Ishikawa (cell line): ENCODE results near the gene LTBP4.

Experiments
- CEBPB ChIP-seq: IDR thresholded peaks from 2 replicates; pipeline ENCODE4 v1.6.1; 2012
- CREB1 ChIP-seq: IDR thresholded peaks from 2 replicates; pipeline ENCODE4 v1.6.1; 2012; ENCODE audit warnings: low read depth
- EGR1 ChIP-seq: IDR thresholded peaks from 2 replicates; pipeline ENCODE4 v1.6.1; 2012
- EP300 ChIP-seq: IDR thresholded peaks from 2 replicates; pipeline ENCODE4 v1.6.1; 2012; ENCODE audit warnings: borderline replicate concordance
- FOXM1 ChIP-seq: IDR thresholded peaks from 2 replicates; pipeline ENCODE4 v1.6.1; 2012; ENCODE audit warnings: low read depth, borderline replicate concordance
- RAD21 ChIP-seq: IDR thresholded peaks from 2 replicates; pipeline ENCODE4 v1.6.1; 2012; ENCODE audit warnings: low read depth
- REST ChIP-seq: IDR thresholded peaks from 2 replicates; pipeline ENCODE4 v1.6.1; 2012; ENCODE audit warnings: low read depth, mild to moderate bottlenecking
- TAF1 ChIP-seq: IDR thresholded peaks from 2 replicates; pipeline ENCODE4 v1.6.1; 2012; ENCODE audit warnings: low read depth, mild to moderate bottlenecking
- TCF12 ChIP-seq: IDR thresholded peaks from 2 replicates; pipeline ENCODE4 v1.6.1; 2012; ENCODE audit warnings: low read depth
- TEAD4 ChIP-seq: IDR thresholded peaks from 2 replicates; pipeline ENCODE4 v1.6.1; 2012
- YY1 ChIP-seq: IDR thresholded peaks from 2 replicates; pipeline ENCODE4 v1.6.1; 2012; ENCODE audit warnings: low read depth
- TF ChIP-seq, protein P1 (sequence below): IDR thresholded peaks from 2 replicates; pipeline ENCODE4 v1.6.1; 2012

- TF ChIP-seq EP300, result no peak
- no peak for TF ChIP-seq CEBPB
- no peak for TF ChIP-seq EGR1
- no peak for TF ChIP-seq FOXM1
- no peak for TF ChIP-seq REST
- TF ChIP-seq TCF12, result no peak
- no peak for TF ChIP-seq TEAD4
- TF ChIP-seq, protein P1, sequence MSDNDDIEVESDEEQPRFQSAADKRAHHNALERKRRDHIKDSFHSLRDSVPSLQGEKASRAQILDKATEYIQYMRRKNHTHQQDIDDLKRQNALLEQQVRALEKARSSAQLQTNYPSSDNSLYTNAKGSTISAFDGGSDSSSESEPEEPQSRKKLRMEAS, result no peak
- no peak for TF ChIP-seq RAD21
- TF ChIP-seq YY1, result no peak
- no peak for TF ChIP-seq TAF1
- TF ChIP-seq CREB1, result no peak
Measured at GRCh38 chr19:40594255-40594654, 6.9 kb upstream of the LTBP4 start.
